DND-41 (cell line): ENCODE results near the gene ENAH.

Experiments
- ATAC-seq: fragments of 200-7000 bp; cut with Tn5 transposase; 3 replicates; pipeline ENCODE4 v1.9.1; 2021; ENCODE audit warnings: low read depth; ENCODE audit not compliant: insufficient read depth
- DNase-seq: peaks from one replicate; pipeline ENCODE4 v3.0.0-alpha.2; 2020
- H2AFZ ChIP-seq: 2 replicates; pipeline ENCODE4 v1.6.0; 2012; ENCODE audit warnings: low read depth, low read length
- H3K27ac ChIP-seq: 2 replicates; pipeline ENCODE4 v1.5.1; 2012; ENCODE audit warnings: low read length, inconsistent platforms
- H3K27me3 ChIP-seq: fragments of 200-600 bp; sonication (generic); 2 replicates; pipeline ENCODE4 v1.6.0; 2012; ENCODE audit warnings: low read length, mild to moderate bottlenecking, inconsistent platforms; ENCODE audit not compliant: insufficient read depth, poor library complexity
- H3K36me3 ChIP-seq: 2 replicates; pipeline ENCODE4 v1.5.1; 2012; ENCODE audit warnings: low read length, inconsistent platforms; ENCODE audit not compliant: insufficient read depth
- H3K4me1 ChIP-seq: 2 replicates; pipeline ENCODE4 v1.5.1; 2012; ENCODE audit warnings: mild to moderate bottlenecking, low read length; ENCODE audit not compliant: insufficient read depth
- H3K4me2 ChIP-seq: 2 replicates; pipeline ENCODE4 v1.6.0; 2012; ENCODE audit warnings: mild to moderate bottlenecking, moderate library complexity, low read length, inconsistent platforms; ENCODE audit not compliant: insufficient read depth
- H3K4me3 ChIP-seq, 2 experiments: fragments of 200-600 bp in 1 of 2; shearing (Covaris generic) in 1 of 2; 2 replicates each; pipeline ENCODE4 v1.5.1; 2012 to 2016; ENCODE audit warnings: inconsistent platforms in 2 of 2, low read length in 2 of 2, mild to moderate bottlenecking in 2 of 2, low read depth in 1 of 2, moderate library complexity in 1 of 2
- H3K79me2 ChIP-seq: 2 replicates; pipeline ENCODE4 v1.6.0; 2012; ENCODE audit warnings: low read length, inconsistent platforms; ENCODE audit not compliant: insufficient read depth
- H3K9ac ChIP-seq: 2 replicates; pipeline ENCODE4 v1.6.0; 2012; ENCODE audit warnings: low read depth, mild to moderate bottlenecking, inconsistent platforms, low read length, moderate library complexity
- H3K9me3 ChIP-seq: 2 replicates; pipeline ENCODE4 v1.5.1; 2012; ENCODE audit warnings: low read length, moderate library complexity, mild to moderate bottlenecking, inconsistent platforms; ENCODE audit not compliant: insufficient read depth, severe bottlenecking
- H4K20me1 ChIP-seq: 2 replicates; pipeline ENCODE4 v1.6.0; 2012; ENCODE audit warnings: low read length; ENCODE audit not compliant: insufficient read depth
- CTCF ChIP-seq: IDR thresholded peaks from 2 replicates; pipeline ENCODE4 v1.5.1; 2012; ENCODE audit warnings: borderline replicate concordance, low read length, moderate library complexity, mild to moderate bottlenecking; ENCODE audit not compliant: poor library complexity, severe bottlenecking; ENCODE audit errors: extremely low read depth
- EZH2 ChIP-seq: IDR thresholded peaks from 3 replicates; pipeline ENCODE4 v1.6.1; 2012; ENCODE audit warnings: borderline replicate concordance, low read depth, mild to moderate bottlenecking, moderate library complexity, low read length, inconsistent platforms; ENCODE audit not compliant: severe bottlenecking

Gene ENAH

GRCh38 chr1:225449261-225449660 is 203.7 kb downstream of the ENAH start:
- no peak for ATAC-seq
- no peak overlapping the region for H3K4me3 ChIP-seq
- no peaks in the 10 kb centered on the region for H4K20me1 ChIP-seq
- H3K9me3 ChIP-seq: no peaks in the 10 kb centered on the region
- H3K36me3 ChIP-seq: no peaks in the 10 kb centered on the region
- H3K4me2 ChIP-seq: no peak overlapping the region
- H3K27me3 ChIP-seq: no peaks in the 10 kb centered on the region
- H3K27ac ChIP-seq: no peak overlapping the region
- no peaks in the 10 kb centered on the region for H3K79me2 ChIP-seq
- peaks cover 24% of the 10 kb centered on the region for H3K4me1 ChIP-seq
- H2AFZ ChIP-seq: no peak overlapping the region
- no peak for DNase-seq
- TF ChIP-seq CTCF: no peak
- no peak for TF ChIP-seq EZH2
- no peak overlapping the region for H3K9ac ChIP-seq

GRCh38 chr1:225448146-225448805 is 204.6 kb downstream of the ENAH start:
- peak; percentile 4 for DNase-seq
- Histone ChIP-seq H4K20me1 (no peaks in the 10 kb centered on the region), H3K4me1 (peaks cover 29% of the 10 kb centered on the region), H3K79me2 (no peaks in the 10 kb centered on the region), H3K4me2 (no peak overlapping the region), H3K27ac (no peak overlapping the region), H3K27me3 (no peaks in the 10 kb centered on the region), H3K4me3 (no peak overlapping the region), H3K9ac (no peak overlapping the region), H3K9me3 (no peaks in the 10 kb centered on the region), H3K36me3 (no peaks in the 10 kb centered on the region), H2AFZ (no peak overlapping the region)
- no peak for ATAC-seq
- no peak for TF ChIP-seq EZH2
- TF ChIP-seq CTCF: no peak

GRCh38 chr1:225447650-225448089 is 205.3 kb downstream of the ENAH start:
- Histone ChIP-seq H4K20me1 (no peaks in the 10 kb centered on the region), H3K9ac (no peak overlapping the region), H3K4me1 (peaks cover 32% of the 10 kb centered on the region), H3K4me3 (no peak overlapping the region), H2AFZ (no peak overlapping the region), H3K4me2 (no peak overlapping the region), H3K27me3 (no peaks in the 10 kb centered on the region), H3K79me2 (no peaks in the 10 kb centered on the region), H3K36me3 (no peaks in the 10 kb centered on the region), H3K27ac (no peak overlapping the region), H3K9me3 (no peaks in the 10 kb centered on the region)
- DNase-seq (peak; percentile 1), ATAC-seq (no peak)
- TF ChIP-seq EZH2: no peak
- no peak for TF ChIP-seq CTCF
